Right ventricle myocardium superior (tissue), 1 donor: ENCODE results near the gene LAIR1. TPM values are rescaled to one million over a fixed set of nuclear protein-coding genes. Genes with fewer than 3 reads are reported as not detected.

ENCODE experiments used
- ATAC-seq: fragments of 200-7000 bp; cut with Tn5 transposase; one replicate; pipeline ENCODE4 v1.9.1; 2020; ENCODE audit warnings: mild to moderate bottlenecking; ENCODE audit not compliant: poor library complexity
- DNase-seq: peaks from one replicate; pipeline ENCODE4 v3.0.0-alpha.2; 2020
- intact Hi-C: fragments of 100-400 bp; cut with DNase I; formaldehyde crosslinking; loops from one replicate; pipeline ENCODE4 v1.11.2; 2022
- total RNA-seq: library from RNA; stranded (reverse); fragmentation: NEBNext Ultra II Directional; extraction: Animal tissue kit (Norgen Biotek cat#: 25700); gene quantifications from one replicate; pipeline ENCODE4 v1.2.1, GENCODE V29; 2021
- donor health status: DM: no; HTN: yes; CAD: no; lungs with severe emphysema.

LAIR1 gene
- total RNA-seq, 1 donor from 2014 or later = 6.3 TPM

DNA sequence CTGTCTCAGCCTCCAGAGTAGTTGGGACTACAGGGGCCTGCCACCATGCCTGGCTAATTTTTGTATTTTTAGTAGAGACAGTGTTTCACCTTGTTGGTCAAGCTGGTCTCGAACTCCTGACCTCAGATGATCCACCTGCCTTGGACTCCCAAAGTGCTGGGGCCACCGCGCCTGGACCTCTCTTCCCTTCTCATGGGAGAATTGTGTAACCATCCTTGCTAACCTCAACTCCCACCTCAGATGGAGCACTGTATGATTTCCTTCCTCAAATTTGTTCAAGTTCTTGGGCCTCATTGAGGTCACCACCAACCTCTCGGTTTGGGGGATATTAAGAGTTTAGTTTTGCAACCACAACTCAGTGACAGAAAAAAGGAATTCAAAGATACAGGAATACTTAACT, 62.5 kb downstream of the LAIR1 start:
- DNase-seq (no peak), ATAC-seq (no peak)
- intact Hi-C loops = no loop called here

Other genes starting within 250 kb of the LAIR1 start
- gene TFPT, start 249.3 kb downstream of the LAIR1 start, total RNA-seq = 9.4 TPM
- gene PRPF31, start 249.2 kb downstream of the LAIR1 start, total RNA-seq = 39.9 TPM
- gene CNOT3, start 227.2 kb downstream of the LAIR1 start, total RNA-seq = 17.6 TPM
- gene LENG1, start 205.2 kb downstream of the LAIR1 start, total RNA-seq = 6.5 TPM
- 0.91 TPM for gene TMC4, start 191.8 kb downstream of the LAIR1 start, total RNA-seq
- gene MBOAT7, start 175.4 kb downstream of the LAIR1 start, total RNA-seq = 12.7 TPM
- 14.3 TPM for gene TSEN34, start 173.6 kb downstream of the LAIR1 start, total RNA-seq
- 651 TPM for gene RPS9, start 164.1 kb downstream of the LAIR1 start, total RNA-seq
- gene LILRB3, start 141.9 kb downstream of the LAIR1 start, total RNA-seq = 3.6 TPM
- 1.8 TPM for gene LILRA6, start 122.1 kb downstream of the LAIR1 start, total RNA-seq
- 7.7 TPM for gene LILRB5, start 107.7 kb downstream of the LAIR1 start, total RNA-seq
- 1.8 TPM for gene LILRB2, start 83.8 kb downstream of the LAIR1 start, total RNA-seq
- gene LILRA5, start 51.8 kb downstream of the LAIR1 start, total RNA-seq = 1.3 TPM
- not detected for gene LILRA4, start 25.8 kb downstream of the LAIR1 start, total RNA-seq
- 1.5 TPM for gene TTYH1, start 50.5 kb upstream of the LAIR1 start, total RNA-seq
- gene LENG8, start 84.3 kb upstream of the LAIR1 start, total RNA-seq = 56.0 TPM
- gene LENG9, start 98.8 kb upstream of the LAIR1 start, total RNA-seq = 1.1 TPM
- 11.6 TPM for gene CDC42EP5, start 108.4 kb upstream of the LAIR1 start, total RNA-seq
- gene LAIR2, start 137.9 kb upstream of the LAIR1 start, total RNA-seq = not detected
- 1.7 TPM for gene LILRA2, start 208.9 kb upstream of the LAIR1 start, total RNA-seq
- gene LILRA1, start 228.7 kb upstream of the LAIR1 start, total RNA-seq = 0.48 TPM